ENCODE measurements around the gene CTAG2. TPM values are rescaled to one million over a fixed set of nuclear protein-coding genes. Genes with fewer than 3 reads are reported as not detected.
"Not testable (repeated sequence)": the region's sequence is repeated elsewhere in the genome, so short reads cannot be mapped to it uniquely, and the experiment has no call there.

Gene CTAG2
- total RNA-seq, 1 donor from 2014 or later = not detected

DNA sequence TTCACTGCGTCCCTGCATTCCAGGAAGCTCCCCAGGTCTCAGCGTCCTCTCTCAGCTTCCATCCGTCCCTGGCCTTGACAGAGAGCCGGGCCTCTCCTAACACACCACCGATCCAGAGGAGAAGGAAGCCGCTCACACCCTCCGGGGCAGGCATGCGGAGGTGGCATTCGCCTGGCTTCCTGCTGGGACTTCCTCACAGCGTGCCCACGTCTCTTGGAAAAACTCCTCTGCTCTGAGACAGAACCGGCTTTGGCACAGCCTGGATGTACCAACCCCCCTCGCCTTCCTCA, 3.2 kb downstream of the CTAG2 start:
- H3K36me3 ChIP-seq (ENCODE audit: insufficient read depth, low read length) = no peaks in the 10 kb centered on the region
- no peak overlapping the region for H2AFZ ChIP-seq (ENCODE audit: low read depth, low read length)
- TF ChIP-seq, protein P1, sequence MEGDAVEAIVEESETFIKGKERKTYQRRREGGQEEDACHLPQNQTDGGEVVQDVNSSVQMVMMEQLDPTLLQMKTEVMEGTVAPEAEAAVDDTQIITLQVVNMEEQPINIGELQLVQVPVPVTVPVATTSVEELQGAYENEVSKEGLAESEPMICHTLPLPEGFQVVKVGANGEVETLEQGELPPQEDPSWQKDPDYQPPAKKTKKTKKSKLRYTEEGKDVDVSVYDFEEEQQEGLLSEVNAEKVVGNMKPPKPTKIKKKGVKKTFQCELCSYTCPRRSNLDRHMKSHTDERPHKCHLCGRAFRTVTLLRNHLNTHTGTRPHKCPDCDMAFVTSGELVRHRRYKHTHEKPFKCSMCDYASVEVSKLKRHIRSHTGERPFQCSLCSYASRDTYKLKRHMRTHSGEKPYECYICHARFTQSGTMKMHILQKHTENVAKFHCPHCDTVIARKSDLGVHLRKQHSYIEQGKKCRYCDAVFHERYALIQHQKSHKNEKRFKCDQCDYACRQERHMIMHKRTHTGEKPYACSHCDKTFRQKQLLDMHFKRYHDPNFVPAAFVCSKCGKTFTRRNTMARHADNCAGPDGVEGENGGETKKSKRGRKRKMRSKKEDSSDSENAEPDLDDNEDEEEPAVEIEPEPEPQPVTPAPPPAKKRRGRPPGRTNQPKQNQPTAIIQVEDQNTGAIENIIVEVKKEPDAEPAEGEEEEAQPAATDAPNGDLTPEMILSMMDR (IDR thresholded peaks at IDR 0.05; ENCODE audit: insufficient read depth, low read depth, low read length) = no peak
- no peak for TF ChIP-seq EZH2 (IDR thresholded peaks at IDR 0.05; ENCODE audit: insufficient read depth, low read length)
- no peak for DNase-seq (ENCODE audit: low read depth)
- H3K9me3 ChIP-seq (ENCODE audit: insufficient read depth, low read depth, low read length) = no peaks in the 10 kb centered on the region
- no peak overlapping the region for H3K4me3 ChIP-seq (ENCODE audit: insufficient read depth, low read depth, low read length)
- H3K4me3 Mint-ChIP-seq (ENCODE audit: unreplicated experiment) = no peak overlapping the region
- peaks cover 3% of the 10 kb centered on the region for H3K27me3 Mint-ChIP-seq (ENCODE audit: low read depth, unreplicated experiment)
- H3K27ac Mint-ChIP-seq (ENCODE audit: unreplicated experiment) = no peak overlapping the region
- H3K27me3 ChIP-seq (ENCODE audit: insufficient read depth, low read length) = no peaks in the 10 kb centered on the region
- H3K36me3 Mint-ChIP-seq (ENCODE audit: low read depth, unreplicated experiment) = no peaks in the 10 kb centered on the region
- no peaks in the 10 kb centered on the region for H3K79me2 ChIP-seq (ENCODE audit: insufficient read depth, low read length)
- H4K20me1 ChIP-seq (ENCODE audit: insufficient read depth, low read length) = no peaks in the 10 kb centered on the region
- H3K4me2 ChIP-seq (ENCODE audit: low read length) = no peak overlapping the region
- no peaks in the 10 kb centered on the region for H3K4me1 ChIP-seq (ENCODE audit: insufficient read depth, low read length)
- H3K27ac ChIP-seq (ENCODE audit: low read depth, low read length) = no peak overlapping the region
- no peak overlapping the region for H3K9ac ChIP-seq (ENCODE audit: low read length)
- no peaks in the 10 kb centered on the region for H3K4me1 Mint-ChIP-seq (ENCODE audit: low read depth, unreplicated experiment)
- peaks cover 2% of the 10 kb centered on the region for H3K9me3 Mint-ChIP-seq (ENCODE audit: unreplicated experiment)
- no peak for FAIRE-seq

DNA sequence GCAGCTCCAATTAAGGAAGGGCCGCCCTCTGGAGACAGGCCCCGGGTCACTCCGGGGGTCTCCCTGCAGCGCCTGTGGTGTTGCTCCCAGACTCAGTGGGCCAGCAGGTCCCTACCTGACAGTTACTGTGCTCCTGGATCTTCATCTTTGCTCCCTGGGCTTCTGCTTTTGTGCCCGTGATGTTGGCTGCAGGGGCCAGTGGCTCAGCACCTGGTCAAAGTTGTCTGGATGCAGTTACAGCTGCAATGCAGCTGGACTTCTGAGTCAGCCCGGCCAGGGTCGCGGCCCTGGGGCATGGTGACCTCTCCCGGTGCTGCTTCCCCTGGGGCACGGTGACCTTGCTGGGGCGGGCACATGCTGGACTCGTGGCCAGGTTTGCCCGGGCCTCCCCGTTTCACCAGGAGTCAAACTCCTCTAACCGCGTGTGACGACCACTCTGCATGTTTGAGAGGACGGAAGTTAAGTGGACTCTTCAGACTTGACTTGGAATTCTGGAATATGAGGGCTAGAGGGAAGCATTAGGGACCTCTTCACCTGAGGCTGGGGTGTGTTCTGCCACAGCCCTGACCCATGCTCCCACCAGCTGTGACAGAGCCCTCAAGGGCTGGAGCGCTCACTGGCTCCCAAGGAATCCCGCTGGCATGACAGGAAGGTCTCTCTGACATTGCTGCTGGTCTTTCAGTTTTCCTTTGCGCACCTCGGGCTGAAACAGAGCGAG, 3.7 kb downstream of the CTAG2 start:
- Mint-ChIP-seq H3K36me3 (ENCODE audit: low read depth, unreplicated experiment) (no peaks in the 10 kb centered on the region), H3K4me3 (ENCODE audit: unreplicated experiment) (no peak overlapping the region), H3K4me1 (ENCODE audit: low read depth, unreplicated experiment) (no peaks in the 10 kb centered on the region), H3K27me3 (ENCODE audit: low read depth, unreplicated experiment) (peaks cover 3% of the 10 kb centered on the region), H3K9me3 (ENCODE audit: unreplicated experiment) (no peaks in the 10 kb centered on the region), H3K27ac (ENCODE audit: unreplicated experiment) (no peak overlapping the region)
- H3K79me2 ChIP-seq (ENCODE audit: insufficient read depth, low read length) = no peaks in the 10 kb centered on the region
- DNase-seq (ENCODE audit: low read depth) (no peak), FAIRE-seq (no peak)
- H4K20me1 ChIP-seq (ENCODE audit: insufficient read depth, low read length) = no peaks in the 10 kb centered on the region
- no peak for TF ChIP-seq EZH2 (IDR thresholded peaks at IDR 0.05; ENCODE audit: insufficient read depth, low read length)
- TF ChIP-seq, protein P1 (IDR thresholded peaks at IDR 0.05; ENCODE audit: insufficient read depth, low read depth, low read length) = no peak
- no peaks in the 10 kb centered on the region for H3K9me3 ChIP-seq (ENCODE audit: insufficient read depth, low read depth, low read length)
- no peak overlapping the region for H3K27ac ChIP-seq (ENCODE audit: low read depth, low read length)
- H3K27me3 ChIP-seq (ENCODE audit: insufficient read depth, low read length) = no peaks in the 10 kb centered on the region
- H3K4me2 ChIP-seq (ENCODE audit: low read length) = no peak overlapping the region
- H3K9ac ChIP-seq (ENCODE audit: low read length) = no peak overlapping the region
- H3K4me3 ChIP-seq (ENCODE audit: insufficient read depth, low read depth, low read length) = no peak overlapping the region
- H2AFZ ChIP-seq (ENCODE audit: low read depth, low read length) = no peak overlapping the region
- H3K4me1 ChIP-seq (ENCODE audit: insufficient read depth, low read length) = no peaks in the 10 kb centered on the region
- no peaks in the 10 kb centered on the region for H3K36me3 ChIP-seq (ENCODE audit: insufficient read depth, low read length)

DNA sequence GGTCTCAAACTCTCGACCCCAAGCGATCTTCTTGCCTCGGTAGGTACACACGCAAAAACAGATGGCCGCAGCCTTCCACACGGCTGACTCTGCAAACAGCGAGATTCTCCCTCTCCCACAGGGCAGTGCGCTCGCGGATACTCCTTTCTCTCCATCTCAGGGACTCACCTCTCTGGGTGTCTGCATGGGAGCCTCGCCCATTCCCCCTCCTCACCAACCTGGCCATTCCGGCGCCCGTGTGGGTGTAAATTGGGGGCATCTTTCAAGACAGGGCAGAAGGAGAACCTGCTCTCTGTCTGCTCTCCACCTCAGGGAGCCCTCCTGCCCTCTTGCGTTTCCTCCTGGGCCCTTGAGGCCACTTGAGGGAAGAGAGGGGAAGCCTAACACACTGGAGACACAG, 4.4 kb downstream of the CTAG2 start:
- DNase-seq (ENCODE audit: low read depth) (no peak), FAIRE-seq (no peak)
- Mint-ChIP-seq H3K27ac (ENCODE audit: unreplicated experiment) (no peak overlapping the region), H3K4me3 (ENCODE audit: unreplicated experiment) (no peak overlapping the region), H3K36me3 (ENCODE audit: low read depth, unreplicated experiment) (no peaks in the 10 kb centered on the region), H3K9me3 (ENCODE audit: unreplicated experiment) (no peaks in the 10 kb centered on the region), H3K4me1 (ENCODE audit: low read depth, unreplicated experiment) (no peaks in the 10 kb centered on the region), H3K27me3 (ENCODE audit: low read depth, unreplicated experiment) (peaks cover 3% of the 10 kb centered on the region)
- Histone ChIP-seq H3K36me3 (ENCODE audit: insufficient read depth, low read length) (no peaks in the 10 kb centered on the region), H4K20me1 (ENCODE audit: insufficient read depth, low read length) (no peaks in the 10 kb centered on the region), H3K27me3 (ENCODE audit: insufficient read depth, low read length) (no peaks in the 10 kb centered on the region), H3K27ac (ENCODE audit: low read depth, low read length) (no peak overlapping the region), H3K79me2 (ENCODE audit: insufficient read depth, low read length) (no peaks in the 10 kb centered on the region), H2AFZ (ENCODE audit: low read depth, low read length) (no peak overlapping the region), H3K4me2 (ENCODE audit: low read length) (no peak overlapping the region), H3K9me3 (ENCODE audit: insufficient read depth, low read depth, low read length) (no peaks in the 10 kb centered on the region), H3K9ac (ENCODE audit: low read length) (no peak overlapping the region), H3K4me3 (ENCODE audit: insufficient read depth, low read depth, low read length) (no peak overlapping the region), H3K4me1 (ENCODE audit: insufficient read depth, low read length) (no peaks in the 10 kb centered on the region)
- no peak for TF ChIP-seq EZH2 (IDR thresholded peaks at IDR 0.05; ENCODE audit: insufficient read depth, low read length)
- TF ChIP-seq, protein P1 (IDR thresholded peaks at IDR 0.05; ENCODE audit: insufficient read depth, low read depth, low read length) = no peak

DNA sequence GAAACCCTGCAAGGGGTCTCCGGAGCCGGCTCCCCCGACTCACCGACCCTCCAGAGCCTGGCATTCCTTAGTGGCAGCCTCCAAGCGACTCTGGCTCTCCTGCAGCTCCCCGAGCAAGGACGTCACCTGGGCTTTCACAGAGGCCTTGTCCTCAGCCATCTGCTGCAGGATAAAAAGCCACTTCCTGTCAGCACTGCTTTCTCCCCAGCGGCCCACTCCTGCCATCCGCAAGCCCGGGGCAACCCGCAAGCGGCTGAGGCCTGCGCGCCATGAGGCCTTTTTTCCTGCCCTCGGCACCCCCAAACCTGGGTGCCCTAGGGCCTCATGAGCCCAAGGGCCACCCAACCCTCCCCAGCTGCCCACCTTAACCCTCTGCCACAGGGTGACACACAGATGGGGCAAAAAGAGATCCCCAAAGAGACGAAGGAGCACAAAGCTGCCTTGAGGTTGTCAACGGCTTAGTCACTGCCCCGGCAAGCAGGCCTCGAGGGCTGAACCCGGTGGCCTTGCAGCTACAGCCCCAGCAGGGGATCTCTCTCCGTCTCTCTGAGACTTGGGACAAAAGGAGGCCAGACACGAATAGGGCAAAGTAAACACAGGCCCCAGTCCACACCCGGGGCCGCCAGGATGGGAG, 7.5 kb downstream of the CTAG2 start:
- not testable (repeated sequence) for H3K9me3 ChIP-seq (ENCODE audit: insufficient read depth, low read depth, low read length); H3K79me2 ChIP-seq (ENCODE audit: insufficient read depth, low read length); H3K27ac ChIP-seq (ENCODE audit: low read depth, low read length); H3K4me1 ChIP-seq (ENCODE audit: insufficient read depth, low read length); H4K20me1 ChIP-seq (ENCODE audit: insufficient read depth, low read length); H3K36me3 ChIP-seq (ENCODE audit: insufficient read depth, low read length); H3K27ac Mint-ChIP-seq (ENCODE audit: unreplicated experiment); H3K4me3 Mint-ChIP-seq (ENCODE audit: unreplicated experiment); H3K4me3 ChIP-seq (ENCODE audit: insufficient read depth, low read depth, low read length); H3K4me1 Mint-ChIP-seq (ENCODE audit: low read depth, unreplicated experiment); FAIRE-seq; H2AFZ ChIP-seq (ENCODE audit: low read depth, low read length); DNase-seq (ENCODE audit: low read depth); H3K4me2 ChIP-seq (ENCODE audit: low read length); H3K27me3 Mint-ChIP-seq (ENCODE audit: low read depth, unreplicated experiment); H3K9ac ChIP-seq (ENCODE audit: low read length); H3K36me3 Mint-ChIP-seq (ENCODE audit: low read depth, unreplicated experiment); H3K27me3 ChIP-seq (ENCODE audit: insufficient read depth, low read length); H3K9me3 Mint-ChIP-seq (ENCODE audit: unreplicated experiment)
